Uterus (tissue), 2 donors: ENCODE measurements around the gene ULBP3.

Source experiments
- CTCF ChIP-seq, 4 experiments: fragments of 200-600 bp in 2 of 4; fragments of 450-650 bp in 2 of 4; sonication (generic) in 2 of 4; IDR thresholded peaks; one replicate each; pipeline ENCODE4 v1.5.1; 2016 to 2019; ENCODE audit warnings: antibody characterized with exemption in 4 of 4, mild to moderate bottlenecking in 2 of 4, moderate library complexity in 1 of 4
- POLR2A ChIP-seq, 2 donors: fragments of 450-650 bp; IDR thresholded peaks; one replicate each; pipeline ENCODE4 v1.6.1; 2016; ENCODE audit warnings: antibody characterized with exemption in 2 of 2, mild to moderate bottlenecking in 1 of 2, moderate library complexity in 1 of 2

- TF ChIP-seq CTCF (IDR thresholded peaks at IDR 0.05) (no peak), POLR2A (IDR thresholded peaks at IDR 0.05) (no peak)
Measured at GRCh38 chr6:150070236-150070818, 1.4 kb upstream of the ULBP3 start.
